T-cell (primary cell): ENCODE results near the gene RTN4IP1. TPM values are rescaled to one million over a fixed set of nuclear protein-coding genes. Genes with fewer than 3 reads are reported as not detected.

ENCODE experiments used
- ATAC-seq, 4 experiments: fragments of 200-7000 bp in 3 of 4; fragments of 150-1000 bp in 1 of 4; cut with Tn5 transposase; replicated peaks in 1 of 4; 1 replicate in 3 of 4; 2 replicates in 1 of 4; pipeline ENCODE4 v1.10.0; 2021; ENCODE audit warnings: moderate library complexity in 3 of 4, mild to moderate bottlenecking in 2 of 4, moderate number of reproducible peaks in 1 of 4
- CTCF ChIA-PET, 2 donors: fragments of 300-600 bp; sonication (Branson Sonifier 250); formaldehyde crosslinking; loops; one replicate each; lab custom pipeline; 2022; ENCODE audit warnings: antibody characterized with exemption in 2 of 2; lab: Charles Lee
- POLR2A ChIA-PET, 2 donors: fragments of 300-600 bp; sonication (Branson Sonifier 250); formaldehyde crosslinking; loops; one replicate each; lab custom pipeline; 2022; ENCODE audit warnings: antibody characterized with exemption in 2 of 2; lab: Charles Lee
- DNase-seq, 35 experiments: peaks; one replicate each; pipeline versions ENCODE4 v3.0.0 to v3.0.0-alpha.2; 2013 to 2023
- H3K27ac ChIP-seq: one replicate; pipeline ENCODE4 v1.5.1; 2013; ENCODE audit warnings: low read length
- H3K27me3 ChIP-seq, 2 experiments: replicated peaks in 1 of 2; 1 replicate in 1 of 2; 2 replicates in 1 of 2; pipeline versions ENCODE4 v1.6.1 to v1.7.0; 2013; ENCODE audit warnings: low read length in 1 of 2, mixed read lengths in 1 of 2; ENCODE audit not compliant: control insufficient read depth in 2 of 2, insufficient read depth in 2 of 2; ENCODE audit errors: extremely low read depth in 1 of 2
- H3K36me3 ChIP-seq, 2 donors: 1 replicate in 1 of 2; 2 replicates in 1 of 2; pipeline versions ENCODE4 v1.6.1 to v1.7.0; 2013; ENCODE audit warnings: low read length in 1 of 2; ENCODE audit not compliant: control insufficient read depth in 2 of 2, insufficient read depth in 1 of 2; ENCODE audit errors: extremely low read depth in 1 of 2
- H3K4me1 ChIP-seq, 2 experiments: 1 replicate in 1 of 2; 2 replicates in 1 of 2; pipeline versions ENCODE4 v1.6.1 to v1.7.0; 2013; ENCODE audit warnings: low read length in 2 of 2, mixed read lengths in 1 of 2; ENCODE audit not compliant: insufficient read depth in 2 of 2, control insufficient read depth in 1 of 2; ENCODE audit errors: extremely low read depth in 1 of 2
- H3K4me3 ChIP-seq, 2 donors: 1 replicate in 1 of 2; 2 replicates in 1 of 2; pipeline versions ENCODE4 v1.5.1 to v1.7.0; 2013; ENCODE audit warnings: mild to moderate bottlenecking in 2 of 2, low read length in 1 of 2, moderate library complexity in 1 of 2; ENCODE audit not compliant: control insufficient read depth in 1 of 2; ENCODE audit errors: extremely low read depth in 1 of 2
- H3K9me3 ChIP-seq: 2 replicates; pipeline ENCODE4 v1.7.0; 2013
- H3K27ac Mint-ChIP-seq, 2 donors: one replicate each; pipeline ENCODE4 v1.8.0; 2020 to 2021; ENCODE audit warnings: mild to moderate bottlenecking in 2 of 2, mixed read lengths in 2 of 2
- H3K27me3 Mint-ChIP-seq, 2 donors: one replicate each; pipeline ENCODE4 v1.8.0; 2021 to 2022; ENCODE audit warnings: mixed read lengths in 2 of 2
- H3K36me3 Mint-ChIP-seq: one replicate; pipeline ENCODE4 v1.8.0; 2021; ENCODE audit warnings: mixed read lengths
- H3K4me1 Mint-ChIP-seq, 3 donors: one replicate each; pipeline ENCODE4 v1.8.0; 2020 to 2022; ENCODE audit warnings: mixed read lengths in 3 of 3, mild to moderate bottlenecking in 1 of 3
- H3K4me3 Mint-ChIP-seq, 3 donors: one replicate each; pipeline ENCODE4 v1.8.0; 2020 to 2022; ENCODE audit warnings: mild to moderate bottlenecking in 3 of 3, mixed read lengths in 3 of 3, moderate library complexity in 3 of 3
- H3K9me3 Mint-ChIP-seq, 3 donors: one replicate each; pipeline ENCODE4 v1.8.0; 2020 to 2022; ENCODE audit warnings: mixed read lengths in 3 of 3
- WGBS: methylation state at CpG from one replicate; pipeline ENCODE4 v1.1.5; 2013; ENCODE audit warnings: missing lambda C conversion rate; ENCODE audit not compliant: insufficient coverage; 5-methylcytosine and 5-hydroxymethylcytosine counted together
- total RNA-seq, 35 experiments: library from RNA in 6 of 35; stranded (reverse) in 6 of 35; fragments of 120-200 nt in 1 of 35; gene quantifications; one replicate each; pipeline versions ENCODE4 v1.2.1 to v1.2.4 and lab custom pipeline; 2013 to 2026

Gene RTN4IP1
- total RNA-seq, 5 donors from 2014 or later (not counting 1 experiment from before 2014, with no cell fraction given) = 5.2 to 7.6 (median 7.0) TPM

GRCh38 chr6:106622412-106622811, 6.9 kb downstream of the RTN4IP1 start:
- no peak overlapping the region for H3K27ac ChIP-seq
- H3K27me3 ChIP-seq = no peaks in the 10 kb centered on the region
- Mint-ChIP-seq H3K27ac (no peak overlapping the region), H3K36me3 (peaks cover 35% of the 10 kb centered on the region), H3K9me3 (no peaks in the 10 kb centered on the region), H3K4me1 (peaks cover 0 to 8% (median 2%) of the 10 kb centered on the region in 3 donors), H3K27me3 (no peaks in the 10 kb centered on the region), H3K4me3 (no peak overlapping the region)
- CTCF ChIA-PET = no interaction called here
- ATAC-seq (no peak), DNase-seq (no peak)
- no peak overlapping the region for H3K4me3 ChIP-seq
- no peaks in the 10 kb centered on the region for H3K9me3 ChIP-seq
- no peaks in the 10 kb centered on the region for H3K4me1 ChIP-seq
- 98% methylated on average over 8 of the region's 8 CpGs for WGBS
- H3K36me3 ChIP-seq = peaks cover 0 to 4% of the 10 kb centered on the region in 2 donors
- POLR2A ChIA-PET = interaction anchor here in 1 of 2 donors (1.0 kb wide), 1 partner anchor 8 kb away, joined by 3 read pairs; no protein-coding TSS in a partner anchor

- H3K27me3 ChIP-seq = no peaks in the 10 kb centered on the region
- no peaks in the 10 kb centered on the region for H3K9me3 ChIP-seq
- H3K27me3 Mint-ChIP-seq = no peaks in the 10 kb centered on the region
- H3K4me3 ChIP-seq = no peak overlapping the region
- no peaks in the 10 kb centered on the region for H3K9me3 Mint-ChIP-seq
- ChIA-PET CTCF (no interaction called here), POLR2A (interaction anchor here in 1 of 2 donors (0.6 to 1.0 kb wide), 2 partner anchors 9 to 497 kb away, joined by 3 to 7 read pairs; no protein-coding TSS in a partner anchor)
- H3K27ac ChIP-seq = no peak overlapping the region
- DNase-seq (no peak), ATAC-seq (no peak)
- H3K36me3 Mint-ChIP-seq = peaks cover 38% of the 10 kb centered on the region
- no peak overlapping the region for H3K4me3 Mint-ChIP-seq
- H3K4me1 ChIP-seq = no peaks in the 10 kb centered on the region
- WGBS = 100% methylated on average over 1 of the region's 3 CpGs
- H3K36me3 ChIP-seq = peaks cover 0 to 4% of the 10 kb centered on the region in 2 donors
- H3K4me1 Mint-ChIP-seq = peaks cover 0 to 2% (median 0%) of the 10 kb centered on the region in 3 donors
- no peak overlapping the region for H3K27ac Mint-ChIP-seq
Observed at GRCh38 chr6:106620931-106621672, 8.2 kb downstream of the RTN4IP1 start.

- DNase-seq (no peak), ATAC-seq (no peak)
- Mint-ChIP-seq H3K36me3 (peaks cover 40% of the 10 kb centered on the region), H3K9me3 (no peaks in the 10 kb centered on the region), H3K27ac (no peak overlapping the region), H3K4me1 (peaks cover 0 to 4% (median 0%) of the 10 kb centered on the region in 3 donors), H3K4me3 (no peak overlapping the region), H3K27me3 (no peaks in the 10 kb centered on the region)
- Histone ChIP-seq H3K27ac (no peak overlapping the region), H3K4me1 (no peaks in the 10 kb centered on the region), H3K36me3 (peaks cover 0 to 4% of the 10 kb centered on the region in 2 donors), H3K9me3 (no peaks in the 10 kb centered on the region), H3K27me3 (no peaks in the 10 kb centered on the region), H3K4me3 (no peak overlapping the region)
- CTCF ChIA-PET = interaction anchor here in 1 of 2 donors (0.6 to 0.9 kb wide), 2 partner anchors 11 to 405 kb away, joined by 4 to 5 read pairs; no protein-coding TSS in a partner anchor
- POLR2A ChIA-PET = no interaction called here
- WGBS = 83% methylated on average over 1 of the region's 1 CpG
Observed at GRCh38 chr6:106619223-106619622, 10.1 kb downstream of the RTN4IP1 start.

- Mint-ChIP-seq H3K27me3 (no peaks in the 10 kb centered on the region), H3K4me3 (no peak overlapping the region), H3K4me1 (peaks cover 0 to 8% (median 0%) of the 10 kb centered on the region in 3 donors), H3K27ac (no peak overlapping the region), H3K9me3 (no peaks in the 10 kb centered on the region), H3K36me3 (peaks cover 49% of the 10 kb centered on the region)
- ChIA-PET CTCF (interaction anchor here (0.6 to 1.5 kb wide), 3 partner anchors 10 to 1959 kb away, joined by 3 read pairs; no protein-coding TSS in a partner anchor), POLR2A (interaction anchor here in 1 of 2 donors (0.6 kb wide), 1 partner anchor 1882 kb away, joined by 4 read pairs; no protein-coding TSS in a partner anchor)
- WGBS = 63% methylated on average over 1 of the region's 3 CpGs
- H3K9me3 ChIP-seq = no peaks in the 10 kb centered on the region
- H3K4me1 ChIP-seq = no peaks in the 10 kb centered on the region
- ATAC-seq = no peak
- DNase-seq = no peak
- H3K27me3 ChIP-seq = no peaks in the 10 kb centered on the region
- H3K36me3 ChIP-seq = peaks cover 0 to 4% of the 10 kb centered on the region in 2 donors
- no peak overlapping the region for H3K27ac ChIP-seq
- H3K4me3 ChIP-seq = no peak overlapping the region
Observed at GRCh38 chr6:106618324-106618723, 11.0 kb downstream of the RTN4IP1 start.

GRCh38 chr6:106617857-106618256, 11.4 kb downstream of the RTN4IP1 start:
- Histone ChIP-seq H3K27me3 (no peaks in the 10 kb centered on the region), H3K4me3 (no peak overlapping the region), H3K36me3 (peaks cover 0 to 4% of the 10 kb centered on the region in 2 donors), H3K27ac (no peak overlapping the region), H3K4me1 (no peaks in the 10 kb centered on the region), H3K9me3 (no peaks in the 10 kb centered on the region)
- H3K4me1 Mint-ChIP-seq = peaks cover 0 to 12% (median 0%) of the 10 kb centered on the region in 3 donors
- ChIA-PET POLR2A (interaction anchor here in 1 of 2 donors (0.6 kb wide), 2 partner anchors 13 to 1883 kb away, joined by 4 read pairs; no protein-coding TSS in a partner anchor), CTCF (interaction anchor here (0.5 to 1.5 kb wide), 5 partner anchors 9 to 1958 kb away, joined by 3 read pairs; no protein-coding TSS in a partner anchor)
- H3K27ac Mint-ChIP-seq = no peak overlapping the region
- DNase-seq = no peak
- no peaks in the 10 kb centered on the region for H3K9me3 Mint-ChIP-seq
- no peak for ATAC-seq
- no peak overlapping the region for H3K4me3 Mint-ChIP-seq
- H3K27me3 Mint-ChIP-seq = no peaks in the 10 kb centered on the region
- WGBS = no CpG with 5 or more reads among the region's 1 CpG
- H3K36me3 Mint-ChIP-seq = peaks cover 49% of the 10 kb centered on the region

- Histone ChIP-seq H3K27me3 (no peaks in the 10 kb centered on the region), H3K4me1 (no peaks in the 10 kb centered on the region), H3K9me3 (no peaks in the 10 kb centered on the region), H3K36me3 (peaks cover 0 to 4% of the 10 kb centered on the region in 2 donors), H3K27ac (no peak overlapping the region), H3K4me3 (no peak overlapping the region)
- Mint-ChIP-seq H3K36me3 (peaks cover 47% of the 10 kb centered on the region), H3K27ac (no peak overlapping the region), H3K4me3 (no peak overlapping the region), H3K9me3 (no peaks in the 10 kb centered on the region), H3K4me1 (peaks cover 0 to 12% (median 0%) of the 10 kb centered on the region in 3 donors), H3K27me3 (no peaks in the 10 kb centered on the region)
- ChIA-PET POLR2A (interaction anchor here in 1 of 2 donors (0.6 kb wide), 1 partner anchor 13 kb away, joined by 4 read pairs; no protein-coding TSS in a partner anchor), CTCF (interaction anchor here in 1 of 2 donors (0.5 to 1.5 kb wide), 3 partner anchors 9 to 475 kb away, joined by 3 read pairs; no protein-coding TSS in a partner anchor)
- DNase-seq = no peak
- no peak for ATAC-seq
Observed at GRCh38 chr6:106617302-106617701, 12.0 kb downstream of the RTN4IP1 start.
